HG03175 (cell line): ENCODE results near the gene INAFM1.
A peak's percentile ranks its signal among the peaks of the same experiment; 100 is the strongest.
"Not testable (repeated sequence)": the region's sequence is repeated elsewhere in the genome, so short reads cannot be mapped to it uniquely, and the experiment has no call there.

Source experiments
- ATAC-seq: cut with Tn5 transposase; IDR thresholded peaks from one replicate; pipeline ENCODE4 v1.9.1; 2021; ENCODE audit warnings: mild to moderate bottlenecking, moderate library complexity; ENCODE audit not compliant: unreplicated experiment

INAFM1 gene

DNA sequence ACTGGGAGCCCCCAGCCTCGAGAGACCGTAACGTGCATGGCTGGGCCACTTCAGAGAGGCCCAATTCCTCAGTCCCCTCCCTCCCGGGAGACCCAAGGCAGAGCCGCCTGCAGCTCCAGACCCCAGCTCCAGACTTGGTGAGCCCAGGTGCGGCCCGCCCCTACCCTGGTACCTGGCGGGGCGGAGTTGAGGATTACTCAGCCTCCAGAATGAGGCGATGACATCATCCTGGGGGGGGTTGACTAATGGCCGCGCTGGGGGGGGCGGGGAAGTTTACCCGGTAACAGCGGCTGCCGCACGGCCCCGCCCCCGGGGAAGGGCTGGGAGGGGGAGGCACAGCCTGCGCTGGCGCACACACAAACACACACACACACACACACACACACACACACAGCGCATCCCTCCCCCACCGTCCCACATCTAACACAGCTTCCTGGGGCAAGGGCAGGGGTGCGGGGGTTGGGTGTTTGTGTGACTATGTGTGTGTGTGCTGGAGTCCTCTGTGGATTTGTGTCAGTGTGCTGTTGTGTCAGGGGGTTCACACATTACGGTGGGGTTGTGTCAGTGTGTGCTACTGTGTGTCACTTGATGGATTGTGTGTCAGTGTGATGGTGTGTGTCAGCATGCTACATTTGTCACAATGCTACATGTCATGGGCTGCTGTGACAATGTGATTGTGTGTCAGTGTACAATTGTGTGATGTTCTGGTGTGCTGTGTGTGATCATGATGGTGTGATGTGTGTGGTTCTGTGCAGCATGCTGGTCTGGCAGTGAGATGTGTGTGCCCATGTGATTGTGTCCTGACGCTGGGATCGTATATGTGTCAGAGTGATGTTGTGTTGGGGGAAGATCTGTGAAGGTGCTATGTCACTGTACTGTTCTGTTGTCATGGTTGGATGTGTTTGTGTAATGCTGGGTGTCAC, 33.4 kb upstream of the INAFM1 start:
- no peak for ATAC-seq

GRCh38 chr19:47241919-47242577, 32.6 kb upstream of the INAFM1 start:
- no peak for ATAC-seq

GRCh38 chr19:47243364-47243775, 31.3 kb upstream of the INAFM1 start:
- no peak for ATAC-seq

DNA sequence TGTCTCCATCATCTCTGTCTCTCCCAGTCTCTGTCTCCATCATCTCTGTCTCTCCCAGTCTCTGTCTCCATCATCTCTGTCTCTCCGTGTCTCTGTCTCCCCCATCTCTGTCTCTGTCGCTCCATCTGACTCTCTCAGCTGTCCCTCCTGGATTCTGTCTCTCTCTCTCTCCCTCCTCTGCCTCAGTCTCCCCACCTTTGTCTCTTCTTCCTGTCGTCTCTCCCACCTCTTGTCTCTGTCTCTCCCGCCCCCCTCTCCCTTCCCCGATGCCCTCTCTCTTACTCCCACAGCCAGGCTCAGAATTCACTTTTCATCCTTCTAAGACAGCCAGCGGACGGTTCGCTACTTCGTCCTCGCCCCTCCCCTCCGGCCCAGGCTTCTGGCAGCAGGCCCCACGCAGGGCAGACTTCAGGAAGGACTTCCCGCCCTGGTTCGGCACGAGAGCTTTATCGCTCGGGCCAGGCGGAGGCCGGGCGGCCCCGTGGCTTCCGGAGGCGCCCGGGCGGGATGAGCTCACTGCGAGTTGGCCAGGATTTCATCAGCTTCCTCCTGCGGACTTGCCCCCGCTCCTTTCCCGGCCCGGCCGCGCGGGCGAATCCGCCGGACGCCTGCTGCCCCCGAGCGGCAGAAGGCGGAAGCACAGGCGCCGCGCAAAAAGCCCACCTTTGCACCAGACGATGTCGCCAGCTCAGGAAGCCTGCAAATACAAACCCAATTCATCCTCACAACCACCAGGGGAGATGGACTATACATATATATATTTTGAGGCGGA, 30.7 kb upstream of the INAFM1 start:
- ATAC-seq = peak; percentile 66

GRCh38 chr19:47247308-47247990, 27.2 kb upstream of the INAFM1 start:
- no peak for ATAC-seq

- not testable (repeated sequence) for ATAC-seq
These were observed 21.7 kb upstream of the INAFM1 start for GRCh38 chr19:47253016-47253415.

GRCh38 chr19:47253467-47253881, 21.2 kb upstream of the INAFM1 start:
- ATAC-seq = no peak

DNA sequence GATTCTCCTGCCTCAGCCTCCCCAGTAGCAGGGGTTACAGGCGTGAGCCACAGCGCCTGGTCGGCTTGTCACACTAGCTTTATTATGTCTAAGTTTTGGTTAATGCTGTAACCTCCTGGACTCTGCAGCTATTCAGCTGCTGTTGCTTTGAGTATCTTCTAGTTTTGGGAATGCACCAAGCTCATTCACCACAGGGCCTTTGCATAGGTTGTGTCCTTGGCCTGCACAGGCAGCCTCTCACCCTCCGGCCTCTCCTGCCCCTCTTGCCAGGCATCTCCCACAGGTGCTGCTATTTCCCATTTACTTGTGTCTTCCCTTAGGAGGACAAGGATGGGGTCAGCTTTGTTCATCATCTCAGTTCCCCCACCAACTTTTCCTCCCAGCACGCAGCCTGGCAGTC, 20.7 kb upstream of the INAFM1 start:
- no peak for ATAC-seq

DNA sequence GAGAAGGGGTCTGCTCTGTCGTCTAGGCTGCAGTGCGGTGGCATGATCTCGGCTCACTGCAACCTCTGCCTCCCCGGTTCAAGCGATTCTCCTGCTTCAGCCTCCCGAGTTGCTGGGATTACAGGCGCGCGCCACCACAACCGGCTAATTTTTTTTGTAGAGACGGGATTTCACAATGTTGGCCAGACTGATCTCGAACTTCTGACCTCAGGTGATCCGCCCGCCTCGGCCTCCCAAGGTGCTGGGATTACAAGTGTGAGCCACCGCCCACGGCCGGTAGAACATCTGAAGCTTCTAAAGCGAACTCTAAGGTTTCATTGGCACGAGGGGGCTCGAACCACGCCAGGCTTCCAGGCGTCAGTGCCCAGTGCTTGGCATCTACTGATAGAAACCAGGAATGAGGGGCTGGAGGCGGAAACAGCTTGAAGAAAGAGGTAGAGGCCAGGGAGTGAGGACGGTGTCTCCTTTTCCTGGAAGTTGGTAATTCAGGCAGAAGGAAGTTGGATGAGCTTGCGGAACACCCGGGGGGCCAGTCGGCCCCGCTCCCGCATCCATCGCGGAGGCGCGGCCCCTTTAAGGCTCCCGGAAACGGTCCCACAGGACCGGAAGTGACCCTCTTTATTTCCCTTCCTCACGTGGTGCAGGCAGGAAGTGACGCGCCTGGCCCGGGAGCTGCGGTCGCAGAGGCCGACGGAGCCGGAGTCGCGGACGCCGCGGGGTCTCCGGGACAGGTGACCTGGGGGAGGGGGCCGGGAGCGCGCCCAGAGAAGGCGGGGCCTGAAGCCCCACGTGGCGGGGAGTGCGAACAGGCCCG, 18.6 kb upstream of the INAFM1 start, which contains the start of gene CCDC9:
TSS of gene CCDC9 (plus strand) at position 647 of the 814 bp plus-strand sequence. CDS start 1,876 bp downstream, outside the sequence.
- ATAC-seq = peak; percentile 56

DNA sequence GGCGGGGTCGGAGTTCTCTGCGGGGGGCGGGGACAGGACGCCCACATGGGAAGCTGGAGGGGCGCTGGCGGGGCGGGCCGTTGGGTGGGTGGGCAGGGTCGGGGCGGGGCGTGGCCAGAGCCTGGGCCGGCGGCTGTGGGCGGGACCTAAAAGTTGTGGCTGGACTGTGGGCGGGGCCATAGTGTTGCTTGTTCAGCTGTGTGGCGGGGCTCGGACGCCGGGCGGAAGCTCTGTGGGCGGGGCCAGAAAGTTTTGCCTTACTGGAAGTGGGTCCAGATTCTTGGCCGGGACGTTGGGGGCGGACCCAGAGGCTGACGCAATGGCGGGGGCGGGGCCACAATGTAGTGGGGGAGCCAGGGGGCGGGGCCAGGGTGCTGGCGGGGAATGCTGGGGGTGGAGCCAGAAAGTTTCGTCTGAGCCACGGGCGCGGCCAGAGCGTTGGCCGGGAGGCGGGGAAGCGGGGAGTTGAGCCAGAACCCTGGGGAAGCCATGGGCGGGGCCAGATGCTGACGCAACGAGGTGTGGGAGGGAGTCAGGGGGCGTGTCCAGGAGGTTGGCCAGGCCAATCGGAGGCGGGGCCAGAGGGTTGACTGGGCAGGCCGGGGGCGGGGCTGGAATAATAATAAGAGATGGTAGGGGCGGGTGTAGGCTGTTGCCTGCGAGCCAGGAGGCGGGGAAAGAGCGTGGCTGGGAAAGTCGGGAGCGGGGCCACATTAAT, 17.8 kb upstream of the INAFM1 start:
- peak; percentile 73 for ATAC-seq

GRCh38 chr19:47257411-47258169, 17.1 kb upstream of the INAFM1 start:
- no peak for ATAC-seq

DNA sequence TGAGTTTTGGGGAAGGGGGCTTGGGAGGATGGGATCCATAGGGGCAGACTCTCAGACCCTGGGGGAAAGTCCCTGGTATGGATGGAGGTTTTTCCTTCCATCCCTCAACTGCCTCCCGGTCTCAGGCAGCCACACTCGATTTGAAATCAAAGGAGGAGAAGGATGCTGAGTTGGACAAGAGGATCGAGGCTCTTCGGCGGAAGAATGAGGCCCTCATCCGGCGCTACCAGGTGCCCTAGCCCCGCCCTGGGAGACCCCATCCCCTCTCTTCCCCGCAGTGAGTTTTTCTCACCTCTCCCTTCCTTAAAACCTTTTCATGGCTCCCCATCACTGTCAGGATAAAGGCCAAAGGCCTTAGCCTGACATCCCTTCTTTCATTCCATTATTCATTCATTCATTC, 16.3 kb upstream of the INAFM1 start:
- ATAC-seq = no peak

GRCh38 chr19:47258895-47259555, 15.7 kb upstream of the INAFM1 start:
- ATAC-seq = no peak

DNA sequence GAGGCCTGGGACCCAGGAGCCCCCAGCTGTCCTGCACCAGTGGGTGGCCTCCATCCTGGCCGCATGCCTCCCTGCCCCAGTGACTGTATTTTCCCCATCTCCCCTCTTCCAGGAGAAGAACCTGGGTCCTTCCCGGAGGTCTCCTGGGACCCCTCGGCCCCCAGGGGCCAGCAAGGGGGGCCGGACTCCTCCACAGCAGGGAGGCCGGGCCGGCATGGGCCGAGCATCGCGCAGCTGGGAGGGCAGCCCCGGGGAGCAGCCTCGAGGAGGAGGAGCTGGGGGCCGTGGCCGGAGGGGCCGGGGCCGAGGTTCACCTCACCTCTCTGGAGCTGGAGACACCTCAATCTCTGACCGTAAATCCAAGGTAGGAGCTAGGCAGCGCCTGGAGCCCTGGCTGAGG, 14.2 kb upstream of the INAFM1 start:
- ATAC-seq = no peak

DNA sequence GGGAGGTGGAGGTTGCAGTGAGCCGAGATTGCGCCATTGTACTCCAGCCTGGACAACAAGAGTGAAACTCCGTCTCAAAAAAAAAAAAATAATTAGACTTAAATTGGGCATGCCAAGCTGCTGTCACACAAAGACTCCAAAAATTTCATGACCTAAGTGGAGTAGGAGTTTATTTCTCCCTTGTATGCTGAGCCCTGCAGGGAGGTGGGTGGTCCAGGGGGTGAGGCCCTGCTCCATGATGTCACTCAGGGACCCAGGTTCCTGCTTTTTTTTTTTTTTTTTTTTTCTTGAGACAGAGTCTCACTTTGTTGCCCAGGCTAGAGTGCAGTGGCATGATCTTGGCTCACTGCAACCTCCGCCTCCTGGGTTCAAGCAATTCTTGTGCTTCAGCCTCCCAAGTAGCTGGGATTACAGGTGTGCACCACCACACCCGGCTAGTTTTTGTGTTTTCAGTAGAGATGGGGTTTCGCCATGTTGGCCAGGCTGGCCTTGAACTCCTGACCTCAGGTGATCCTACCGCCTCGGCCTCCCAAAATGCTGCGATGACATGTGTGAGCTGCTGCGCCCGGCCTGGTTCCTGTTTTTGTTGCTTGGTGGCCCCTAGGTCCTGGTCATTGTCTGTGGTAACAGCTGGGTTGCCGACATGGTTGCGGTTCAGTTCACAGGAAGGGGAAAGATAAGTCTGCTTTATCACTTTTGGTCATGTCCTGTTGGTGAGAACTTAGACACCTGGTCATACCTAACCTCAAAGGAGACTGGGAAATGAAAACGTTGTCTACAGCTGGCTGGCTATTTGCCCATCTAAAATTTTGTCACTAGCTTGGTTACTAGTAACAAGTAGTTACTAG, 12.5 kb upstream of the INAFM1 start:
- peak; percentile 75 for ATAC-seq

- ATAC-seq = no peak
These were observed 10.1 kb upstream of the INAFM1 start for GRCh38 chr19:47264629-47265028.

DNA sequence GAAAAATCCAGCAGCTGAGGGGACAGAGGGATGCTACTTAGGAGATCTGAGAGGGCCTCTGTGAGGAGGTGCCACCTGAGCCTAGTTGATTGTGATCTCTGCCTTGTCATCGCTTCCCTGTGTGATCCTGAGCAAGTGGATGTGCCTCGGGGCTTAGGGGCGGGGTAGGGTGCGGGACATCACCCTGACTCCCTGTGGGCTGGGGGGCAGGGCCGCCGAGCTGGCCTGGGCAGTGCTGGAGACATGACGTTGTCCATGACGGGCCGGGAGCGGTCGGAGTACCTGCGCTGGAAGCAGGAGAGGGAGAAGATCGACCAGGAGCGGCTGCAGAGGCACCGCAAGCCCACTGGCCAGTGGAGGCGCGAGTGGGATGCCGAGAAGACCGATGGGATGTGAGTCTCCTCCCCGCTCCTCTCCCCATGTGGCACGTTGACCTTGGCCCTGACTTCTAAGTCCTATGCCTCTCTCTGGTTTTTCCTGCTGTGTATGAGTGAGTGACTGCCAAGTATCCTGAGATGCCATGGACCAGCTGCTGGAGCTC, 8.2 kb upstream of the INAFM1 start:
- ATAC-seq = no peak
